SK-N-SH treated with all-trans-retinoic acid at 6 μM for 48 hours (cell line): ENCODE results near the gene SLK.

ENCODE experiments used
- ARNTL ChIP-seq: fragments of 450-650 bp; formaldehyde crosslinking; IDR thresholded peaks from 2 replicates; pipeline ENCODE4 v1.5.0; 2020; ENCODE audit warnings: low read depth, mild to moderate bottlenecking, moderate library complexity, borderline replicate concordance
- GLIS3 ChIP-seq: fragments of 250-450 bp; sonication (Bioruptor Pico); IDR thresholded peaks from 2 replicates; pipeline ENCODE4 v1.5.0; 2020; ENCODE audit warnings: mild to moderate bottlenecking, moderate library complexity
- ZFP3 ChIP-seq: fragments of 250-450 bp; sonication (Bioruptor Pico); IDR thresholded peaks from 2 replicates; pipeline ENCODE4 v1.5.0; 2020; ENCODE audit warnings: mild to moderate bottlenecking, moderate library complexity
- ZNF565 ChIP-seq: fragments of 450-650 bp; formaldehyde crosslinking; conservative IDR thresholded peaks from 2 replicates; pipeline ENCODE4 v1.5.0; 2020; ENCODE audit warnings: low read depth, mild to moderate bottlenecking, moderate library complexity
- TF ChIP-seq, protein P1 (sequence below): fragments of 250-450 bp; sonication (Bioruptor Pico); IDR thresholded peaks from 2 replicates; pipeline ENCODE4 v1.8.0; 2020; ENCODE audit warnings: mild to moderate bottlenecking, moderate library complexity, borderline replicate concordance

DNA sequence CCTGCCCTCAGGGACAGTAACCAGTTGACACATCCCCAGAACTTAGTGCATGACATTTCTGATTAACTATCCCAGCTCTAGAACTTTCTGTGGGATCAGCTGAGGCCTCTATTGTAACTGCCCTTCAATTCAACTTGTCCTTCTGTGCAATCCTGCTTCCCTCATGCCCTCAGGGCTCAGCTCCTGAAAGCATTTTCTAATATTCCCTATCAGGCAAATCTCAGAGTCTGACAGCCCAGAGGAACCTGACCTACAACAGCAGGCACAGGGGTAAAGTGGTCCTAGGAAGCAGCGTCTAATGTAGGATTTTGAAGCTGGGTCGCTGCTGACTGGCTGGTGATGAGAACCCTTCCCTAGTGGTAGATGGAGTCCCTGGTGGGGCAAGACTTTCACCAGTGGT is 35.3 kb upstream of the SLK start:
- TF ChIP-seq GLIS3 (CRISPR knock-in tag), result no peak
- TF ChIP-seq, protein P1, sequence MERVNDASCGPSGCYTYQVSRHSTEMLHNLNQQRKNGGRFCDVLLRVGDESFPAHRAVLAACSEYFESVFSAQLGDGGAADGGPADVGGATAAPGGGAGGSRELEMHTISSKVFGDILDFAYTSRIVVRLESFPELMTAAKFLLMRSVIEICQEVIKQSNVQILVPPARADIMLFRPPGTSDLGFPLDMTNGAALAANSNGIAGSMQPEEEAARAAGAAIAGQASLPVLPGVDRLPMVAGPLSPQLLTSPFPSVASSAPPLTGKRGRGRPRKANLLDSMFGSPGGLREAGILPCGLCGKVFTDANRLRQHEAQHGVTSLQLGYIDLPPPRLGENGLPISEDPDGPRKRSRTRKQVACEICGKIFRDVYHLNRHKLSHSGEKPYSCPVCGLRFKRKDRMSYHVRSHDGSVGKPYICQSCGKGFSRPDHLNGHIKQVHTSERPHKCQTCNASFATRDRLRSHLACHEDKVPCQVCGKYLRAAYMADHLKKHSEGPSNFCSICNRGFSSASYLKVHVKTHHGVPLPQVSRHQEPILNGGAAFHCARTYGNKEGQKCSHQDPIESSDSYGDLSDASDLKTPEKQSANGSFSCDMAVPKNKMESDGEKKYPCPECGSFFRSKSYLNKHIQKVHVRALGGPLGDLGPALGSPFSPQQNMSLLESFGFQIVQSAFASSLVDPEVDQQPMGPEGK (CRISPR knock-in tag), result no peak
- TF ChIP-seq ARNTL (CRISPR knock-in tag), result no peak
- no peak for TF ChIP-seq ZFP3 (CRISPR knock-in tag)
- TF ChIP-seq ZNF565 (CRISPR knock-in tag), result no peak
